ENCODE results near the gene TFR2. TPM values are rescaled to one million over a fixed set of nuclear protein-coding genes. Genes with fewer than 3 reads are reported as not detected.
A peak's percentile ranks its signal among the peaks of the same experiment; 100 is the strongest.

TFR2 gene
- total and polyA plus RNA-seq, 2 of the 13 experiments (the other 11 are each of a cell fraction or from before 2014, with no cell fraction given) = 36.9 to 64.2 TPM

GRCh38 chr7:100678291-100678984 is 37.1 kb upstream of the TFR2 start:
- Histone ChIP-seq H3K27ac (ENCODE audit: extremely low read length, insufficient read depth, low read length) (no peak overlapping the region), H3K4me3 (replicated peaks in 1 of 3; ENCODE audit: insufficient read depth in 1 of 3, low read depth in 2 of 3, low read length in 3 of 3) (no peak overlapping the region), H4K20me1 (ENCODE audit: insufficient read depth, low read length) (peaks cover 8% of the 10 kb centered on the region; the same call in 1 of the 2 replicates), H3K27me3 (ENCODE audit: control insufficient read depth in 1 of 2, insufficient read depth in 2 of 2, low read length in 2 of 2) (no peaks in the 10 kb centered on the region), H3K79me2 (ENCODE audit: insufficient read depth, low read length) (peaks cover 9% of the 10 kb centered on the region), H3K9me3 (ENCODE audit: low read length) (no peaks in the 10 kb centered on the region), H3K9ac (ENCODE audit: insufficient read depth, low read depth, low read length) (no peak overlapping the region), H3K4me1 (ENCODE audit: insufficient read depth, low read length) (peaks cover 32% of the 10 kb centered on the region), H3K36me3 (replicated peaks in 1 of 2; ENCODE audit: control insufficient read depth in 1 of 2, insufficient read depth in 2 of 2, low read length in 2 of 2) (peaks cover 28 to 37% of the 10 kb centered on the region in 2 experiments; a peak in 4 of 5 replicates), H2AFZ (ENCODE audit: low read length) (no peak overlapping the region), H3K4me2 (ENCODE audit: low read depth, low read length) (no peak overlapping the region)
- intact Hi-C loops (cut with micrococcal nuclease; ENCODE audit: unreplicated experiment) = no loop called here
- WGBS (ENCODE audit: low lambda C conversion rate) = 98% methylated on average over 23 of the region's 35 CpGs
- CTCF ChIA-PET (ENCODE audit: low intra/inter-chr PET ratio, low total read pairs) = no interaction called here
- BruUV-seq (replicated peaks) = TSS peak; percentile 62
- ATAC-seq (no peak), DNase-seq (ENCODE audit: low spot score) (no peak), FAIRE-seq (no peak)
- in situ Hi-C loops (cut with HindIII; ENCODE audit: extremely low pct_ligation_motif_present, low pct_unique_long_range_greater_than_20kb) = no loop called here
- POLR2A ChIA-PET = interaction anchor here (1.0 to 1.8 kb wide), 4 partner anchors 27 to 92 kb away, joined by 3 to 6 read pairs (median 3); partner anchors contain the start of genes FBXO24, LRCH4, MOSPD3 and POP7
- TF ChIP-seq, protein P1, sequence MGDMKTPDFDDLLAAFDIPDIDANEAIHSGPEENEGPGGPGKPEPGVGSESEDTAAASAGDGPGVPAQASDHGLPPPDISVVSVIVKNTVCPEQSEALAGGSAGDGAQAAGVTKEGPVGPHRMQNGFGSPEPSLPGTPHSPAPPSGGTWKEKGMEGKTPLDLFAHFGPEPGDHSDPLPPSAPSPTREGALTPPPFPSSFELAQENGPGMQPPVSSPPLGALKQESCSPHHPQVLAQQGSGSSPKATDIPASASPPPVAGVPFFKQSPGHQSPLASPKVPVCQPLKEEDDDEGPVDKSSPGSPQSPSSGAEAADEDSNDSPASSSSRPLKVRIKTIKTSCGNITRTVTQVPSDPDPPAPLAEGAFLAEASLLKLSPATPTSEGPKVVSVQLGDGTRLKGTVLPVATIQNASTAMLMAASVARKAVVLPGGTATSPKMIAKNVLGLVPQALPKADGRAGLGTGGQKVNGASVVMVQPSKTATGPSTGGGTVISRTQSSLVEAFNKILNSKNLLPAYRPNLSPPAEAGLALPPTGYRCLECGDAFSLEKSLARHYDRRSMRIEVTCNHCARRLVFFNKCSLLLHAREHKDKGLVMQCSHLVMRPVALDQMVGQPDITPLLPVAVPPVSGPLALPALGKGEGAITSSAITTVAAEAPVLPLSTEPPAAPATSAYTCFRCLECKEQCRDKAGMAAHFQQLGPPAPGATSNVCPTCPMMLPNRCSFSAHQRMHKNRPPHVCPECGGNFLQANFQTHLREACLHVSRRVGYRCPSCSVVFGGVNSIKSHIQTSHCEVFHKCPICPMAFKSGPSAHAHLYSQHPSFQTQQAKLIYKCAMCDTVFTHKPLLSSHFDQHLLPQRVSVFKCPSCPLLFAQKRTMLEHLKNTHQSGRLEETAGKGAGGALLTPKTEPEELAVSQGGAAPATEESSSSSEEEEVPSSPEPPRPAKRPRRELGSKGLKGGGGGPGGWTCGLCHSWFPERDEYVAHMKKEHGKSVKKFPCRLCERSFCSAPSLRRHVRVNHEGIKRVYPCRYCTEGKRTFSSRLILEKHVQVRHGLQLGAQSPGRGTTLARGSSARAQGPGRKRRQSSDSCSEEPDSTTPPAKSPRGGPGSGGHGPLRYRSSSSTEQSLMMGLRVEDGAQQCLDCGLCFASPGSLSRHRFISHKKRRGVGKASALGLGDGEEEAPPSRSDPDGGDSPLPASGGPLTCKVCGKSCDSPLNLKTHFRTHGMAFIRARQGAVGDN (CRISPR knock-in tag; IDR thresholded peaks at IDR 0.05) = peak; percentile 38
- peak in 1 of 2 experiments; percentile 40; a peak in 1 of 4 replicates for TF ChIP-seq POLR2A (IDR thresholded peaks at IDR 0.05; ENCODE audit: insufficient read depth in 1 of 2, low read depth in 2 of 2, low read length in 2 of 2)
- 0 out of 2 replicates have a peak, but pooled peaks have one; percentile 12 for TF ChIP-seq ZNF235 (CRISPR knock-in tag; IDR thresholded peaks at IDR 0.05; ENCODE audit: borderline replicate concordance)
- TF ChIP-seq ZSCAN22 (CRISPR knock-in tag; IDR thresholded peaks at IDR 0.05) = no peak
- peak; percentile 69 for TF ChIP-seq RBFOX2 (IDR thresholded peaks at IDR 0.05; ENCODE audit: low read depth, low read length)
- TF ChIP-seq AGO2 (optimal IDR thresholded peaks at IDR 0.05; ENCODE audit: low read depth, low read length) = peak; percentile 98
- TF ChIP-seq HNRNPK (IDR thresholded peaks at IDR 0.05; ENCODE audit: low read depth, low read length, poor library complexity, severe bottlenecking) = peak; percentile 20
- TF ChIP-seq ZNF562 (CRISPR knock-in tag; IDR thresholded peaks at IDR 0.05; ENCODE audit: borderline replicate concordance) = no peak
- TF ChIP-seq FIP1L1 (IDR thresholded peaks at IDR 0.05; ENCODE audit: borderline replicate concordance, insufficient read depth, low read depth, low read length) = 0 out of 2 replicates have a peak, but pooled peaks have one; percentile 38
- TF ChIP-seq, protein P2, sequence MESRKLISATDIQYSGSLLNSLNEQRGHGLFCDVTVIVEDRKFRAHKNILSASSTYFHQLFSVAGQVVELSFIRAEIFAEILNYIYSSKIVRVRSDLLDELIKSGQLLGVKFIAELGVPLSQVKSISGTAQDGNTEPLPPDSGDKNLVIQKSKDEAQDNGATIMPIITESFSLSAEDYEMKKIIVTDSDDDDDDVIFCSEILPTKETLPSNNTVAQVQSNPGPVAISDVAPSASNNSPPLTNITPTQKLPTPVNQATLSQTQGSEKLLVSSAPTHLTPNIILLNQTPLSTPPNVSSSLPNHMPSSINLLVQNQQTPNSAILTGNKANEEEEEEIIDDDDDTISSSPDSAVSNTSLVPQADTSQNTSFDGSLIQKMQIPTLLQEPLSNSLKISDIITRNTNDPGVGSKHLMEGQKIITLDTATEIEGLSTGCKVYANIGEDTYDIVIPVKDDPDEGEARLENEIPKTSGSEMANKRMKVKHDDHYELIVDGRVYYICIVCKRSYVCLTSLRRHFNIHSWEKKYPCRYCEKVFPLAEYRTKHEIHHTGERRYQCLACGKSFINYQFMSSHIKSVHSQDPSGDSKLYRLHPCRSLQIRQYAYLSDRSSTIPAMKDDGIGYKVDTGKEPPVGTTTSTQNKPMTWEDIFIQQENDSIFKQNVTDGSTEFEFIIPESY (CRISPR knock-in tag; IDR thresholded peaks at IDR 0.05) = peak; percentile 22; the same call in 1 of the 2 replicates
- peak; percentile 71; the same call in 1 of the 2 replicates for TF ChIP-seq ZBTB38 (CRISPR knock-in tag; IDR thresholded peaks at IDR 0.05)
- peak; percentile 72 for TF ChIP-seq AGO1 (IDR thresholded peaks at IDR 0.05; ENCODE audit: low read depth, low read length, poor library complexity, severe bottlenecking)
- 0 out of 2 replicates have a peak, but pooled peaks have one; percentile 17 for TF ChIP-seq POLR2AphosphoS5 (IDR thresholded peaks at IDR 0.05; ENCODE audit: low read depth, low read length)
- no peak for TF ChIP-seq TBP (CRISPR knock-in tag; IDR thresholded peaks at IDR 0.05)
- peak; percentile 67 for TF ChIP-seq RBM22 (optimal IDR thresholded peaks at IDR 0.05; ENCODE audit: low read length)
- TF ChIP-seq NCOA1 (CRISPR knock-in tag; IDR thresholded peaks at IDR 0.05) = no peak
